NCI-H187 (cell line): ENCODE measurements around the gene GID4.
A peak's percentile ranks its signal among the peaks of the same experiment; 100 is the strongest.

ENCODE experiments used
- DNase-seq, 2 experiments: peaks; one replicate each; lab custom pipeline; 2025; lab: John Stamatoyannopoulos, UW

The GID4 gene

DNA sequence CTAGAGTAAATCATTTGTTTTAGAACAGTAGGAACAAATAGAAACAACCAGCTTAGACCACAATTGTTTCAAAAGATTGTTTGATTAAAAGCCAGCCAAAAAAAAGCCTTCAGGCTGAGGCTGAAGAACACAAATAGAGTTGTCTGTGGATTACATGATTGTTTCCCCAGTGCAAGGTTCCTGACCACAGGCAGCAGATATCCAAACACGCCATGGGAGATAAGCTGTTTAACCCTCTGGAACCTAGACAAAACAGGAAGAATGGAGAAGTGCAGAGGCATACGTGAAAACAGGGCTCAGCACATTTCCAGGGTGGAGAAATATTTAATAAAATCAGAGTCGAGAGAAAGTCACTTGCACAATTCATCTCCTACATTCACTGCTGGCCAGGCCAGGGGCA, 21.2 kb upstream of the GID4 start:
- no peak for DNase-seq

DNA sequence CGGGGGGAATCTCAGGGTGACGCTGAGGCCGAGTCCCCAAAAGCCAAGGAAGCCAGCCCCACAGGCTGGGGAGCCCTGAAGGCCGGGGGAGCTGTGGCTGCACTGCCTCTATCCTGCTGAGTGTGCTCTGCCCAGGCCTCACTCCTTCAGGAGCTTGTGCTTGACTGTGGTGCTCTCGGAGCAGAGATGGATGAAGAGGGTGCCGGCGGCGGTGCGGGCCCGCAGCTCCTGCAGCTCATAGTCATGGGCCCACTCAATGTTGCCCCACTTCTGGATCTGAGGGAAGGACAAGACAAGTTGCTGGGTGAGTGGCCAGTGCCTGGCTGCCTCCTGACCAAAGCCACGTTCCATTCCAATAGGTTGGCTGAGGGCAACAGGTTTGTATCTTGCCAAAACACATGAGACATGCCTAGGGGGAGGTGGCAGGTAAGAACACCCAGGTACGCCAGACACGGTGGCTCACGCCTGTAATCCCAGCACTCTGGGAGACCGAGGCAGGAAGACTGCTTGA, 20.7 kb upstream of the GID4 start:
- no peak for DNase-seq

DNA sequence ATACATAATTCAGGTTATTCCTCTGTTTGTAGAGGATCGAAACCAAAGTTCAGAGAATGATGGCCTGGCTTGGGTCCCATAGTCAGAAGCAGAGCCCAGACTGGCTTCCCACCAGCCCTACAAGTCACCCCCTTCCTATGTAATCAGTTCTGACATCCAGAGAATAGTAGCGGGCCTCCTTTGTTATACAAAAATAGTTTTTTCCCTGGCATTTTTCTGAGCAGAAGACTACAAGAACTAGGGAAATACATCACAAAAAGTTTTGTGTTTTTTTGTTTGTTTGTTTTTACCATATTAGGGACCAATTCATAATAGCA, 19.4 kb upstream of the GID4 start:
- DNase-seq = no peak

DNA sequence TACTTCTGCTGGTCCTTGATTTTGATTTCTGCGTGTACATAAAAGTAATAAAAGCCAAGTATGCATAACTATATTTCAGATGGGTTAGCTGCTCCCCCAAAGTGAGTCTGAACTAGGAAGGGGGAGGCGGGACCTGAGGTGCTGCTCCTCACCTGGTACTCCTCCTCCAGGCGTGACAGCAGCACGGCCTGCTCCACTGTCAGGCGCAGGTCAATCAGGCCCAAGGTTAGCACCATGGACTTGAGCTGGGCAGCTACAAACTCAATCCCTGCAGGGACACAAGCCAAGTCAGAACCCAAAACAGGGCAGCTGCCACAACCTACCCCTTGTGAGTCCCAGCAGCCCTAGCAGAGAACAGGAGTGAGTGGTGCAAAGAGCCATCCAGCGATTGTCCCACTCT, 18.2 kb upstream of the GID4 start:
- no peak for DNase-seq

DNA sequence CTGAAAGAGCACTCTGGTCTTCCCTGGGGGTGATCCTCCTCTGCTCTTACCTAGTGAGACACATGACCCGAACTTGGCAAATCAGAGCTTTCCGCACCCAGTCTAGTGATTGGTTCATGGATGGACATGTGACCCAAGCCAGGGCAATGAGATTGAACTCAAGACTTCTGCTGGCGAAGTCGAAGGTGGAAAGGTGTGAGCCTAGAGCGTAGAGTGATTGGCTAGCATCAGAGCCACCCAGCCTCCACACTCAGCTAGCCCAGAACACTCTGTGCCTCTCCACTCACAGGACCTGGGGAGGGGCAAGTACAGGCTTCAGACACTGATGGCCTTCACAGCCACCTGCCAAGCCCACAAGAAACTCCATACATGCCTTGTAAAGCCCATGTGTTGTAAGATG, 17.8 kb upstream of the GID4 start:
- DNase-seq = no peak

DNA sequence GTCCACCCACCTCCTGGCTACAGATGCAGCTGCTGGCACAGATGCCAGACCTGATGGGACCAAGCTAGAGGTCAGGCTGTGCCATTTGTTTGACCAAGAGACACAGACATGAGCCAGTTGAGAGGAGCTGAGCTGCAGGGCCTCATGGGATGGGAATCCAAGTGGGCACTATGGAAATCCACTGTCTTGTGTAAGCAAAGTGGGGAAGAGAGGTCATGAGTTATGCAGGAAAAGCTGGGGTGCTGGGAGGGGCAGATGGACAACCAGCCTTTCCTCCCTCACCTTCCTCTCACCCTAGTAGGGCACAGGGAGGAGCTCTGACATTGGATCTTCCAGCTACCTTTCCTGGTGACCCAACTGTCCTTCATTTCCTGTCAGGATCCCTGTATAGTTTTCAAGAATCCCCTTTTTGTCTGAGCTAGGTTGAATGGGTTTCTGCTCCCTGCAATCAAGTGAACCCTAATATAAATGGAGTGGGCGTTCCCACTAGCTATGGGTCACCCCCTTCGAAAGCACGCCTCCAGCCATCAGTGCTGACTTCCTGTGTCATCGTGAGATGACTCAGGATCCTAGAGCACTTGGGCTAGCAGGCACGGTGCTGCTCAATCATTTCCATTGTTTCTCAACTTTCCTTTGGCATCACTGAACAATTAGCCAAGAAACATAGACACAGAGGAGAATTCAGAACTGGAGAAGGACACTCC, 13.8 kb upstream of the GID4 start:
- no peak for DNase-seq

DNA sequence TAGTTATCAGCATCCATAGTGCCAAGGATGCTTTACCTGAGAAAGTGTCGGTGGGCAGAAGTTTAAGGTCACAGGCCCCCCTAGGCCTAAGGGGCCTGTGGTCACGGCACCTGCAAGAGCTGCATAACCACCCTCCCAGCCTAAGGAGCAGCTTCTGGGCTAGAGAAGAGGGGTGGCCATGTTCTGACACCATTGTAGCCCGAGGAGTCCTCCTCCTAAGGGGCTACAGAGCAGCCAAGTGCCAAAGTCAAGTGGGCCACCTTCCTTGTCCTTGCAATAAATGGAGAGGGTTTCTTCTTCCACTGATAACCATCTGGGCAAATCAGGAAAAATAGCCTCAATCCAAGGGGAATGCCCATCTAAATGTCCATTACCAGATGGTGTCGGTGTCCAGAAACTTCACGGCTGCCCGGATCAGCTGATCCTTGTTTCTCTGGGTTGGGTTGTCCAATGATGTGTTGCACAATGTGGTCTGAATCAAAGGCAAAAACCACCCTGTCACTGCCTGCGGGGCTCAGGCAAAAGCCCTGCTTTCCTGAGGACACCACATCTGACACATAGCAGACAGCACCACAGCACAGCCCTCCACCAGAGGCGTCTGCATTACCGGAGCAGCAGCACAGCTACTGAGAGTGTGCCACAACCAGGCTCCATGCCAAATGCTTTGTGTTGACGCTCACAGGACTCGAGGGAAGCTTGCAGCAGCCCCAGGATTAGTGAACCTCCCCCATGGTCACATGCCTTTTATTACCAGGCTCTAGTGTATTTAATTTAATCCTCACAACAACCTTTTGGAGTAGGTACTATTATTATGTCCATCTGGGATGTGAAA, 13.0 kb upstream of the GID4 start:
- no peak for DNase-seq

DNA sequence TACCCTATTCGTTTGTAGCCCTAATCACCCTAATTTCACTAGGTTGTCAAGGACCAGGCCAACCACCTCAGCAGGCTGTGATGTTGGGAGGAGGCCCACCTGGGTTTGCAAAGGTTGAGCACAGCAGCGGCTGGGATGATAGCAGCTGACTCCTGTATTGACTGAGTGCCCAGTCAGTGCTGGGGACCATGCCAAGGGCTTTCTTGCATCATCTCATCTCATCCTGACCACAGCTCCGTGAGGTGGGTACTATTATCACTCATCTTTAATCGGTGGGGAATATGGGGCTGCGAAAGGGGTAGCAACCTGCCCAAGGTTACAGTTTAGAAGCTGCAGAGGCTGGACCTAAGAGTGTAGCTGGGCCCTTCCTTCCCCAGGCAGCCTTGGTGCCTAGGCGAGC, 11.9 kb upstream of the GID4 start:
- no peak for DNase-seq

DNA sequence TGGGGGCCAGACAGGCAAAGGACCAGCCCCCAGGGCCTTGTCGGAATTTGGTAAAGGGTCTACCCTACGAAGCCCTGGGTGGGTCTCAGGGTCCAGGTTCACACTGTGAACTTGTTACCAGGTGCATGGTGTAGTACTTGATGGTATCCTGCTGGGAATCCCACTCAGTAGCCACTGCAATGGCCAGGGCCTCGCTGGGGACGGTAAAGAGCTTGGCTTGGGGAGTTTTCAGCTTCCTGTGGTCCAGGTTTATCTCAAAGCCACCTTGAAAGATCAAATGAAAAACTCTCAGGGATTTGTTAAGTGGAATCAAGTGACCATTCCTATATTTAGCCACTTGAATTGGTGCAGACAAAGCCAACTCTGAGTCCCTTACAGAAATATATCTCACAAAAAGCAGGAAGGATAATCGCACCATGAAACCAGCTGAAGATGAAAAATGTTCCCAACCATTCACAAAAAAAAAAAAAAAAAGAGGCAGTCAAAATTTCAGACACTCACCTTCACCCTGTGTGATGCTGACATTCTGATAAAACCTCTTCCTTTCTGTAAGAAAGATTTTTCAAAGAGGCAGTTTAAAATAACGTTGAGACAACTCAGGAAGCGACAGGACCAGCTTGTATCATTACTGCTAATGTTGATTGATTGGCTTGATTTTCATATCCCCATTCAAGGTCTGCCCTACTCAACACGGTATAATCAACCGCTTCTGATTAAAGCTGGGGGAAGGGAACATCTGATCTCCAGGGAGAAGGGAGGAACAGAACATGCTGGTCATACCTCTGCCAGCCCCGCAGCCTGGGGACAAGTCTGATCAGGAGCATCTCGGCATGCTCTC, 10.9 kb upstream of the GID4 start:
- no peak for DNase-seq

DNA sequence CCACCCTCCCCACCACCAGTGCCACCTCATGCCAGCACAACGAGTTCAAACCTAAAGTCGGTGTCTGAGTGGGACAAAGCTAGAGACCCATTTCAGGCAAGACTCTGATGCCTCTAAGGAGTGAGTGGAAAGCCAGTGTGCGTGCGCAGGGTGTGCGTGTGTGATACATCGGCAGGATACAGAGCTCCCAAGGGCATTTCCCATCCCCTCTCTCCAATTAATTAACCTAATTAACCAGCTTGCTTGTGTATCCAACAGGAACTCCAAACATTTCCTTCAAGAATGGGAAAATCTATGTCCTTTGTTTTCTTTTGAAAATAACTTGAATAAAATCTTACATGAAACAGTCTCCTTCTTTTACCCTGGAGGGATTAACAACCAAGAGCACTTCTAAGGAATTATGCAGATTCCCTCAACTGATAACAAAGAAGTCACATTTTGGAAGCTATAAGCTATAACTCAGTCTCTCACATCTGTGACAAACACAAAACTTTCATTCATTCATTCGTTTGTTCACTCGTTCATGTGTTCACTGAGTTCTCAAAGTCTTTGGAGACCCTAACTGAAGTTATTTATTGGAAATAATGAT, 10.2 kb upstream of the GID4 start:
- no peak for DNase-seq

DNA sequence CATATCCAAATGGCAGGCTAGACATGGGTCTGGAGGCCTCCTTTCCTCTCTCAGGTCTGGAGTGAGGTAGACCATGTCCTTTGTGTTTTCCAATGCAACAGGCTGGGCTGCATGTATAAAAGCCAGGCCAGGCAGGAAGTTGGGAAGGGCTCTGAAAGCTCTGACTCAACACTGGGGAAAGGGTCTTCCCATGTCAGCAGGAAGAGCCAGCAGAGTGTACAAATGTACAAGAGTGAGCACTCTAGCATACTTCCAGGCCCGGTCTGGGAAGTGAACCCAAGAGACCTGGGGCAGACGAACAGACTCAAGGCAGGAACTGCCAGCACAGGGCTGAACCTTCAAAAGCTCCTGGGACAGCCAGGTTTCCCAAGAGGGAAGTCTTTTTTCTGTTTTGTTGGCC, 7.3 kb upstream of the GID4 start:
- DNase-seq = no peak

DNA sequence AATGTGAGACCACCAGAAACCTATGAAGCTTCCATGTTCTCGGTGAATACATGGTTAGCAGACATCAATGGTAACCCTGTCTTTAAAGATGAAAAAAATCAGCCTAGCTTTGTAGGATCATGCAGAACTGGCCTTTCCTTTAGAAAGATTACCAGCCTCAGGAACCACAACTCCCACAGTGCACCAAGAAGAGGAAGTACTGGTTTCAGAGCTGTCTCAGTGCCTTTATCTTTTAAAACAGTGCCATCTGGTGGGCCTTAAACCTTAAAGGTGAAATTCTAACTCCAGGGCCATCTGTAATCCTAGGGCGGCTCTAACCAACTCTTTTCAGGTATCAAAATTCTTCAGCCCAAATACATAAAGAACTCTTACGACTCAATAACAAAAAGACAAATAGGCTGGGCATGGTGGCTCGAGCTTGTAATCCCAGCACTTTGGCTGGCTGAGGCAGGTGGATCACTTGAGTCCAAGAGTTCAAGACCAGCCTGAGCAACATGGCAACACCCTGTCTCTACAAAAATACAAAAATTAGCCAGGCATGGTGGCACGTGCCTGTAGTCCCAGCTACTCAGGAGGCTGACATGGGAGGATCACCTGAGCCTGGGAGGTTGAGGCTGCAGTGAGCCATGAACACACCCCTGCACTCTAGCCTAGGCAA, 5.6 kb upstream of the GID4 start:
- DNase-seq = peak; percentile 7 to 36

DNA sequence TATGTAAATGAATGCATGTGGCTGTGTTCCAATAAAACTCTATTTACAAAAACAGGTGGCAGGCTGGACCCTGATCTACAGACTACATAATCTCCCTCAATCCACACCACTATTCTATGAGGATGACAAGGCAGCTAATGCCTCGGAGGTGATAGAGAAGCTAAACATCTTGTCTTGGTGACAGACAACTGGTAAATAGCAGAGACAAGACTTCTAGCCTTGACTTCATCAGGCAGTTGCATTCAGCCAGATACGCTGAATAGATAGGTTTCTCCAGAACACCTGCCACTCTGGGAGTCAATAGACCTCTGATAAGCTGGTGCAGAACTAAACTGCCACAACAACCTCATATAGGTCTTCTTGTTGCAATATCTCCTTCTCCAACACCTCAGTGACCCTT, 3.5 kb upstream of the GID4 start:
- no peak for DNase-seq

DNA sequence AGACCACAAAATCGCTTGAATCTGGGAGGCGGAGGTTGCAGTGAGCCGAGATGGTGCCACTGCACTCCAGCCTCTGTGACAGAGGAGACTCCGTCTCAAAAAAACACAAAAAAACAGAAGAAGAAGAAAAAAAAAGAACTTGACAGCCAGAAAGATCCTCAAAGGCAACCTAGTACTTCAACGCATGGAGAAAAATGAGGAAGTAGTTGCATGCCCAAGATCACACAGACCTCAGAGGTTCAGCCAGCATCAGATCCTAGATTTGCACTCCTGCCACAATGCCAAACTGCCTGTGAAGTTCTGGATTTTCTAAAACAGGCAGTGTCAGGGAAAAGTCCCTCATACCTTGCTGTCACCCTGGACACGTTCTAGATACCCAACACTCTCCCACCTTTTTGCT, 1.7 kb upstream of the GID4 start:
- no peak for DNase-seq

DNA sequence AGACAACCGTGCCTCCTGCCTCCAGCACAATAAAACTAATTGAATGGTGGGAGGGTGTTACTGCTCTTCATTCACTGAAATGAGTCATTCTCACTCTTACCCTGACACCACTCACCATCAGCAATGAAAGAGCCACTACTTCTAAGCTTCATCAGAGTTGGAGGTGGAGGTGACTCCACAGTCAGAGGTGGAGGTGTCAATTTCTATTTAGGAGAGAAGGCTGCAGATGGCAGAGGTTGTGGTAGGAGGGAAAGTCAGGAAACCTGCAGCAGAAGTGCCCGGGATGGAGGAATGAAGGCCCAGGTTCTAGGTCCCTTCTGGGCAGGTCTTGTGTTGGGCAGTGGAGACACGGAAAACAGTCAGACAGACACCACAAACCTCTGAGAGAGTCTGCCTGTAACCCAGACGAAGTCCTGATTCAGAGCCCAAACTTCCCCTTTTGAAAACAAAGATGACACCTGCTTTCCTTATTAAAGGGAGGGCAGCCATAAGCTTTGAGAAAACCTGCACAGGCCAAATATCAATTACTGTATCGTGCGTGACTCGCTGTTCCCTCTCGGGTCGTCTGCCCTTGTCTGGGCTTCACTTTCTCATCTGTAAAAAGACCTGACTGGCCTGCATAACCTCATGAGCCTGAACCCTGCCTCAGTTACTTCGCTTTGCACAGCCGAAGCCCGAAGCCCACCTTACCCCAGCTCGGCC, 908 bp upstream of the GID4 start:
- no peak for DNase-seq

DNA sequence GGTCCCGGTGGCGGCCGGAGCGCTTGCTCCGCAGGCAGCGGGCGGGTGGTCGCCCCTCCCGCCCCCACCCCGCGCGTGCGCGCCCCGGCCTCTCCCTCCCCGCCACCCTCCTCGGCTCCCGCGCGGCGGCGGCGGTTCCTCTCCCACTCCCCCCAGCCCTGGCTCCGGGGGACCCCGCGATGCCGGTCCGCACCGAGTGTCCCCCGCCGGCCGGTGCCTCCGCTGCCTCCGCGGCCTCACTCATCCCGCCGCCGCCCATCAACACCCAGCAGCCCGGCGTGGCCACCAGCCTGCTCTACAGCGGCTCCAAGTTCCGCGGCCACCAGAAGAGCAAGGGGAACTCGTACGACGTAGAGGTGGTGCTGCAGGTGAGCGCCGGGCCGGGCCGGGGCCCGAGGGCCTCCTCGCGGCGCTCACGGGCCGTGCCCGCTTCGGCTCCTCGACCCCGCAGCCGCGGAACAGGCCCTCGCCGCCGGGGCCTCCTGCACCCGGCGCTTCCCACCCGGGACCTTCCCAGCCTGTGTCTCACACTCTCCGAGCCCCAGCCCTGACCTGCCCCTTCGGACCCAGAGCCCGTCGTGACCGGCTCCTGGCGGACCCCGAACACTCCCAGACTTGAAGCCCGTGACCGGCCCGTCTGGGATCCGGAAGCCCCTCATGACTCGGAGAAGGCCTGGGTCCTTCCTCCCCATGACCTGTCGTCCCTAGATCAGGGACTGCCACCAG, 490 bp downstream of the GID4 start:
- no peak for DNase-seq

DNA sequence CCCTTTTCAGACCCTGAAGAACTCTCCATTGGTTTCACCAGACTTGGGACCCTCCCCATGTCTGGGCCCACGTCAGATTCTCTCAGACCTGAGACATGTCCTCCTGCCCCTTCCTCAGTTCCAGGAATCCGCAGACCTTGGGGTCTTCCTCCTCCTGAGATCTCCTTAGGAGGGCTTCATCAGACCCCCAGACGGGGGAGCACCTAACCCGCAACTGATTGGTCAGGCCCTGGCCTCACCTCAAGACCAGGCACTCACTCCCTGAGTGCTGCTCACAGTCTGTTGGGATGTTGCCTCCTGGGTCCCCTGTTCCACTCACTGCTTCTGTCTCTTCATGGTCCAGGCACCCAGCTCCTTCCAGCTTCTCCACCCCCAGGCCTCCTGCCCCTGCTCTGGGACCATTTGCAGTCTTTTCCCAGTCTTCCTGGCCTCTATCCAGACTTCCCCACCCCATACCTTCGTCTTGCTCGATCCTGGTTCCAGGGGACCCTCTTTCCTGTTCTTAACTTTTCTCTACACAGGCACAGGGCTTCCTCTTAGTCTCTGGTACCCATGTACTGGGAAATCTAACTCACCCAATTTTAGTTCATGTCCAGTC, 1.2 kb downstream of the GID4 start:
- DNase-seq = no peak

DNA sequence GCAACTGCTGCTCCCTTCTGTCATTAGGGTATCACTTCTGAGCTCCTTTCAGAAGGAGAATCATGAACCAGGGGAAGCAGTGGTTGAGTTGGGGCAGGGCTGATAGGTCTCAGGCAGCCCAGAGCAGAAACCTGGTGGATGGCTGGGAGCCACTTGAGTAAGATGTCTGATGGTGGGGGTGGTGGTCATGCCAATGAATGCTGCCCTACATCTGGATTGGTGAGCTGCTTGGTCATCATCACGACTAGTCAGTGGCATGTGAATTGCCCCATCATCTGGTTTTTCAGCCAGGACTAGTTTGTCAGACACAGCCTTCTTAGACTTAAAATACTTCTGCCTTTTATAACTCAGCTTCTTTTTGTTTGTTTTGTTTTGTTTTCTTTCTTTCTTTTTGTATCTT, 2.6 kb downstream of the GID4 start:
- no peak for DNase-seq

DNA sequence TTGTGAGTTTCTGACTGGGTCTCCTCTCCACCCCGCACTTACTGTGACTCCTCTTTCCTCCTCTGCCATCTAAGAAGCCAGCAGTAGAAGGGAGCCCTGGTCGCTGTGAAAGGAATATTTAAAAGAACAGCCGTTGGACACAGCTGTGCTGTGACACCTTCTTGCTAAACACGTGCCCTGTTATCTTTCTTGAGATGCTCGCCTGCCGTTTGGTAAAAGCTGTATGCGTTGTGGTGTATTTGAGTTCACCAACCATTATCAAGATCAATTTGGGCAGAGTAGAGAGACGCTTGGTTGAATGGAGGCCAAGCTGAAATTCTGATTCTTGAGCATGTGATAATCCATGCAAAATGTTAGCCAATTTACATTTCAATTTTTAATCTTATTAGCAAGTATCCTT, 3.8 kb downstream of the GID4 start:
- no peak for DNase-seq

DNA sequence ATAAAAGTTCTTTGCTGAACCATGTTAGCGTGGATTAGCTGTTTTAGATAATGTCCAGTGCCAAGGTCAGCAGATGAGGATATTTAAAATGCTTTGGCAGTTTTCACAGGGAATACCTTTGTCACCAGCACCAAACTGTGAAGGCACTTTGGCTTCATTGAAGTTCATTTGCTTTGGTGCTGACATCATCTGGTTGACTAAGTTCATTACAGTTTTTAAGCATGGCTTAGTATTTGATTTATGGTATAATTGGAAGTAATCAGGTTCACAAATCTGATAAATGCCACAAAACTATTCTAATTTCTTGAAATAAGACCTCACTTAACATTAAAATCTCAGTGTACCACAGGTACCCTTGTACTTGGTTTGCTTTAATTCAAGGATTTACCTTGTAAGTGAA, 4.3 kb downstream of the GID4 start:
- DNase-seq = no peak
